Stomach (tissue), 9 donors: ENCODE results near the gene SLC4A2. TPM values are rescaled to one million over a fixed set of nuclear protein-coding genes. Genes with fewer than 3 reads are reported as not detected.
A peak's percentile ranks its signal among the peaks of the same experiment; 100 is the strongest.

Source experiments
- DNase-seq, 2 donors: peaks; one replicate each; pipeline versions ENCODE4 v3.0.0 to v3.0.0-alpha.2; 2013 to 2019
- H3K27ac ChIP-seq, 5 donors: fragments of 200-600 bp in 4 of 5; sonication (generic) in 4 of 5; one replicate each; pipeline ENCODE4 v1.5.1; 2013 to 2019; ENCODE audit warnings: mild to moderate bottlenecking in 1 of 5, moderate library complexity in 1 of 5
- H3K27me3 ChIP-seq, 3 donors: fragments of 200-600 bp; sonication (generic); one replicate each; pipeline ENCODE4 v1.5.1; 2017 to 2019; ENCODE audit warnings: mixed run types in 1 of 3
- H3K36me3 ChIP-seq, 4 donors: fragments of 200-600 bp; sonication (generic); 1 replicate in 3 of 4; 2 replicates in 1 of 4; pipeline ENCODE4 v1.5.1; 2016 to 2019
- H3K4me1 ChIP-seq, 4 donors: fragments of 200-600 bp; sonication (generic); one replicate each; pipeline ENCODE4 v1.5.1; 2016 to 2019
- H3K4me3 ChIP-seq, 4 donors: fragments of 200-600 bp; sonication (generic) in 3 of 4; one replicate each; pipeline ENCODE4 v1.5.1; 2016 to 2019; ENCODE audit warnings: mild to moderate bottlenecking in 1 of 4
- H3K9me3 ChIP-seq, 4 donors: fragments of 200-600 bp; sonication (generic); one replicate each; pipeline ENCODE4 v1.5.1; 2016 to 2019
- EP300 ChIP-seq: sonication (generic); formaldehyde crosslinking; IDR thresholded peaks from one replicate; pipeline ENCODE4 v1.6.1; 2017; ENCODE audit warnings: antibody characterized with exemption
- POLR2A ChIP-seq, 4 donors: fragments of 450-650 bp; IDR thresholded peaks; one replicate each; pipeline ENCODE4 v1.6.1; 2016; ENCODE audit warnings: antibody characterized with exemption in 4 of 4, control low read depth in 2 of 4, mild to moderate bottlenecking in 1 of 4, moderate library complexity in 1 of 4
- POLR2AphosphoS5 ChIP-seq, 3 donors: sonication (generic); formaldehyde crosslinking; IDR thresholded peaks; one replicate each; pipeline ENCODE4 v1.6.1; 2016; ENCODE audit warnings: antibody characterized with exemption in 3 of 3
- WGBS, 5 donors: extraction: QIAGEN DNeasy Blood & Tissue Kit in 3 of 5; methylation state at CpG; one replicate each; pipeline versions ENCODE4 v1.1.5 to v1.1.7; 2013 to 2018; 5-methylcytosine and 5-hydroxymethylcytosine counted together
- intact Hi-C: fragments of 100-400 bp; cut with DNase I; formaldehyde crosslinking; loops from one replicate; pipeline ENCODE4 v1.15.1; 2023; ENCODE audit warnings: low total_unique reads
- polyA plus RNA-seq, 3 donors: library from polyadenylated mRNA; stranded (reverse); fragments of 200-250 nt; gene quantifications; one replicate each; pipeline ENCODE4 v1.2.3, GENCODE V29; 2013
- total RNA-seq, 5 donors: library from RNA; depleted of rRNA; stranded (reverse); fragments of >200 nt; gene quantifications; one replicate each; pipeline versions ENCODE4 v1.1.0 to v1.2.3, GENCODE V29; 2014 to 2016
- TF ChIP-seq, protein P1 (sequence below), 7 experiments: fragments of 450-650 bp in 4 of 7; fragments of 200-600 bp in 3 of 7; sonication (generic) in 3 of 7; IDR thresholded peaks; one replicate each; pipeline ENCODE4 v1.5.1; 2016 to 2019; ENCODE audit warnings: antibody characterized with exemption in 7 of 7, control low read depth in 2 of 7, mild to moderate bottlenecking in 1 of 7
- donor health status: healthy with polysubstance abuse.
- donor health status: Bipolar disorder and iron deficiency.
- donor health status: healthy.

SLC4A2 gene
- total and polyA plus RNA-seq, 8 donors: 65.9 to 296 (median 126) TPM

DNA sequence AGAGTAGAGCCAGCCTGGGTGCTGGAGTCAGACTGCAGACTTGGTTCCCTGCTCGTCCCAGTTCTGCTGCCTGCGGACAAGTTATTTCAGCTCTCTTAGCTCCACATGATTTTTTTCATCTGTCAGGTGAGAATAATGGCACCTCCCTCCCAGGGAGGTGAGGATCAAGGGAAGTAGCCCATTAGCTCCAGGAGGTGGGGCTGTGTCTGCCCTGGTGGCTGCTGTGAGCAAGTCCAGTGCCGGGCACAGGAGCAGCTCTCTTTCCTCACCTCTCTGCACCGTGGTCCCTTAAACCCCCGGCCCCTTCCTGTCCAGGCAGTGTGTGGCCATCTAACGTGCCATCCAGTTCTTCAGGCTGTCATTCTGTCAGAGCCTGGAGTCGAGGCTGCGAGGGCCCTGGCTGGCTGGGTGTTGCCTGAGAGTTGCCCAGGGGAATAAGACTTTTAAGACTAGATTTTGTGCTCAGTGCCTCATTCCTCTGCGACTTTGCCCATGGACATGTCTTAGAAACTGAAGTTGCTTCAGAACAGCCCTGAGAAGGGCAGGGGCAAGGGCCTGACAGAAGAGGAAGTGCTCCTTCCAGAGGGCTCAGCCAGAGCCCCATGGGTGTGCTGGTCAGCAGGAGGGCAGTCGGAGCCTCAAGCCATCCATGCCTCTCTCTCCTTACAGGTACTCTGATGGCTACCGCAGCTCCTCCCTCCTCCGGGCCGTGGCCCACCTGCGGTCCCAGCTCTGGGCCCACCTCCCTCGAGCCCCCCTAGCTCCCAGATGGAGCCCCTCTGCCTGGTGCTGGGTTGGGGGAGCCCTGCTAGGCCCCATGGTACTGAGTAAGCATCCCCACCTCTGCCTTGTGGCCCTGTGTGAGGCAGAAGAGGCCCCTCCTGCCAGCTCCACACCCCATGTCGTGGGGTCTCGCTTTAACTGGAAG, 26.2 kb upstream of the SLC4A2 start:
- H3K36me3 ChIP-seq: peaks cover 18 to 66% (median 56%) of the 10 kb centered on the region in 4 donors

DNA sequence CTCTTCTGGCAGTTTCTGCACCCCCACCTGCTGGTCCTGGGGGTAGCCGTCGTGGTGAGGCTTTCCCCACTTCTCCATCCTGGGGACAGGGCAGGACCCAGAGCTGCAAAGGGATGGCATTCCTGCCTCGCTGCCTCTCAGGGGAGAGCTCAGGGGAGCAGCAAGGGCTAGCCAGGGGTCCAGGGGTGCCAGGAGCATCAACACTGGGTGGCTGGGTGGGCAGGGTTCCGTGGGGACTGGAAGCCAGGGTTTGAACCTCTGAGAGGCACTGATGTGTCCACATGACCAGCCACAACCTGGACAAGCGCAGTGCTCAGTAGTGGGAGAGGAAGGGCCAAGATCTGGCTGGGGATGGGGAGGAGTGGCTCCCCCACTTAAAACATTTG, 25.5 kb upstream of the SLC4A2 start:
- TF ChIP-seq, protein P1, sequence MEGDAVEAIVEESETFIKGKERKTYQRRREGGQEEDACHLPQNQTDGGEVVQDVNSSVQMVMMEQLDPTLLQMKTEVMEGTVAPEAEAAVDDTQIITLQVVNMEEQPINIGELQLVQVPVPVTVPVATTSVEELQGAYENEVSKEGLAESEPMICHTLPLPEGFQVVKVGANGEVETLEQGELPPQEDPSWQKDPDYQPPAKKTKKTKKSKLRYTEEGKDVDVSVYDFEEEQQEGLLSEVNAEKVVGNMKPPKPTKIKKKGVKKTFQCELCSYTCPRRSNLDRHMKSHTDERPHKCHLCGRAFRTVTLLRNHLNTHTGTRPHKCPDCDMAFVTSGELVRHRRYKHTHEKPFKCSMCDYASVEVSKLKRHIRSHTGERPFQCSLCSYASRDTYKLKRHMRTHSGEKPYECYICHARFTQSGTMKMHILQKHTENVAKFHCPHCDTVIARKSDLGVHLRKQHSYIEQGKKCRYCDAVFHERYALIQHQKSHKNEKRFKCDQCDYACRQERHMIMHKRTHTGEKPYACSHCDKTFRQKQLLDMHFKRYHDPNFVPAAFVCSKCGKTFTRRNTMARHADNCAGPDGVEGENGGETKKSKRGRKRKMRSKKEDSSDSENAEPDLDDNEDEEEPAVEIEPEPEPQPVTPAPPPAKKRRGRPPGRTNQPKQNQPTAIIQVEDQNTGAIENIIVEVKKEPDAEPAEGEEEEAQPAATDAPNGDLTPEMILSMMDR (IDR thresholded peaks at IDR 0.05): no peak

More for the DNA sequence above, 26.2 kb upstream of the SLC4A2 start:
- no peak for DNase-seq
- peaks cover 5 to 36% (median 20%) of the 10 kb centered on the region in 4 donors for H3K4me1 ChIP-seq
- H3K27ac ChIP-seq: peak overlapping the region in 1 of 5 donors; percentile 12
- H3K4me3 ChIP-seq: no peak overlapping the region
- TF ChIP-seq POLR2AphosphoS5 (IDR thresholded peaks at IDR 0.05): no peak
- TF ChIP-seq, protein P1 (IDR thresholded peaks at IDR 0.05): no peak
- TF ChIP-seq POLR2A (IDR thresholded peaks at IDR 0.05): no peak
- TF ChIP-seq EP300: no peak
- intact Hi-C loops: no loop called here
- H3K27me3 ChIP-seq: no peaks in the 10 kb centered on the region
- 83 to 93% (median 88%) methylated on average over 13 to 17 of the region's 17 CpGs for WGBS, 5 donors
- H3K9me3 ChIP-seq: no peaks in the 10 kb centered on the region

DNA sequence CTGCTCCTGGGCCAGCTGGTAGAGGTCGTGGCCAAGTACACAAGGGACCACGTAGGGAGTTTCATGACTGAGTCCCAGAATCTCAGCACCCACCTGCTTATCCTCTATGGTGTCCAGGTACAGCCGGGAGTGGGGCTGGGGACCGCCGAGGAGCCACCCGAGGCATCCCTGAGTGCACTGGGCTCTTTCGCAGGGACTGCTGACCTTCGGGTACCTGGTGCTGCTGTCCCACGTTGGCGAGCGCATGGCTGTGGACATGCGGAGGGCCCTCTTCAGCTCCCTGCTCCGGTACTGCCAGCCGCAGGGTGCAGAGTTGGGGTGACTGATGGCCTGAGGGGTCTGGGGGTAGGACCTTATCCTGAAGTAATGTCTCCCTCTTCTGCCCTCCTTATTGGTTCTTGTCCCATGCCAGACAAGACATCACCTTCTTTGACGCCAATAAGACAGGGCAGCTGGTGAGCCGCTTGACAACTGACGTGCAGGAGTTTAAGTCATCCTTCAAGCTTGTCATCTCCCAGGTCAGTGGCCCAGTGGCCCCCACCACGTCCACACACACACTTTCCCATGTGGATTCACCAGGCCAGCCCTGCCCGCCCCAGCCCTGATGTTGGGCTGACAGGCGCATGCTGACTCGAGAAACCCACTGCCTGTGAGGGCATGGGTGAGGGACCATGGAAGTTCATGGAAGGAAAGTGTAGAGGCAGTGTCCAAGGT, 24.9 kb upstream of the SLC4A2 start:
- DNase-seq: no peak
- WGBS, 5 donors: 91 to 95% (median 94%) methylated on average over 15 to 21 of the region's 21 CpGs
- no peaks in the 10 kb centered on the region for H3K9me3 ChIP-seq
- H3K4me3 ChIP-seq: no peak overlapping the region
- TF ChIP-seq POLR2A (IDR thresholded peaks at IDR 0.05): no peak
- TF ChIP-seq, protein P1 (IDR thresholded peaks at IDR 0.05): no peak
- no peak for TF ChIP-seq POLR2AphosphoS5 (IDR thresholded peaks at IDR 0.05)
- TF ChIP-seq EP300: no peak
- H3K27me3 ChIP-seq: no peaks in the 10 kb centered on the region
- no peak overlapping the region for H3K27ac ChIP-seq
- peaks cover 18 to 66% (median 56%) of the 10 kb centered on the region in 4 donors for H3K36me3 ChIP-seq
- peaks cover 9 to 37% (median 23%) of the 10 kb centered on the region in 4 donors for H3K4me1 ChIP-seq
- intact Hi-C loops: no loop called here

More for the DNA sequence above, 25.5 kb upstream of the SLC4A2 start:
- Histone ChIP-seq H3K36me3 (peaks cover 18 to 66% (median 56%) of the 10 kb centered on the region in 4 donors), H3K9me3 (no peaks in the 10 kb centered on the region), H3K27me3 (no peaks in the 10 kb centered on the region), H3K27ac (no peak overlapping the region), H3K4me3 (no peak overlapping the region), H3K4me1 (peaks cover 7 to 37% (median 23%) of the 10 kb centered on the region in 4 donors)
- WGBS, 5 donors: 81 to 97% (median 91%) methylated on average over 5 of the region's 5 CpGs
- no peak for DNase-seq
- intact Hi-C loops: no loop called here

DNA sequence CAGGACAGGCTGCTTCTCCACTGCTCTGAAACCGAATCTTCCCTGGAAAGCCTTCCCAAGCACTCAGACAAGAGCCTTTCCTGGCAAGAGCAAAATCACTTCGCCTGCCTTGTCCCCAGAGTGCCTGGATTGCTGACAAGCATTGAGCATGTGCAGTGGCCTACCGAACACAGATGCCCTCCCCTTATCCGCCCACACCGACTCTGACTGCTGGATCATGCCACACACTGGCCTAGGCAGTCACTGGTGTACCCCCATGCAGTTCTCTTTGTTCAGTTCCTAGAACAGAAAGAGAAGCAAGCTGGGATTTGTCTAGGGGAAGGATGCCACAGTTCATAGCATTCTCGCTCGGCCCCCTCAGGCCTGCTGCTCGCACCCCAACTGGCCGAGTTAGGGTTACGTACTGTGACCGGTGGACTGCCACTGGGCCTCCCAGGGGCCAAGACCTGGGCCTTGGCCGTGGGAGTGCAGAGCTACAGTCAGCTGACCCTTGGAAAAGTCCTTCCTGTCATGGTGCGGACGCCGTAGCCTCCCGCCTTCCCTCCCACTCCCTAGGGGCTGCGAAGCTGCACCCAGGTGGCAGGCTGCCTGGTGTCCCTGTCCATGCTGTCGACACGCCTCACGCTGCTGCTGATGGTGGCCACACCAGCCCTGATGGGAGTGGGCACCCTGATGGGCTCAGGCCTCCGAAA, 24.2 kb upstream of the SLC4A2 start:
- H3K27me3 ChIP-seq: no peaks in the 10 kb centered on the region
- H3K4me1 ChIP-seq: peaks cover 12 to 35% (median 25%) of the 10 kb centered on the region in 4 donors
- no peak overlapping the region for H3K4me3 ChIP-seq
- TF ChIP-seq EP300 (no peak), POLR2AphosphoS5 (IDR thresholded peaks at IDR 0.05) (no peak), POLR2A (IDR thresholded peaks at IDR 0.05) (no peak)
- TF ChIP-seq, protein P1 (IDR thresholded peaks at IDR 0.05): no peak
- no peak for DNase-seq
- H3K9me3 ChIP-seq: no peaks in the 10 kb centered on the region
- intact Hi-C loops: no loop called here
- H3K36me3 ChIP-seq: peaks cover 18 to 66% (median 56%) of the 10 kb centered on the region in 4 donors
- WGBS, 5 donors: 89 to 92% (median 90%) methylated on average over 15 to 21 of the region's 21 CpGs
- no peak overlapping the region for H3K27ac ChIP-seq
